ENCODE results near the gene DOCK3.

- no peak for TF ChIP-seq CTCF (IDR thresholded peaks at IDR 0.05)
- TF ChIP-seq POLR2A (IDR thresholded peaks at IDR 0.05), result no peak
Measured at GRCh38 chr3:50811893-50812292, 137.2 kb downstream of the DOCK3 start.
